Body of pancreas (tissue), 4 donors: ENCODE data around the gene TOMM5. TPM values are rescaled to one million over a fixed set of nuclear protein-coding genes. Genes with fewer than 3 reads are reported as not detected.

Source experiments
- ATAC-seq: fragments of 150-250 bp; one replicate; pipeline ENCODE4 v1.9.1; 2016
- DNase-seq, 4 donors: peaks; one replicate each; pipeline ENCODE4 v3.0.0-alpha.2; 2019
- H3K27ac ChIP-seq, 4 donors: fragments of 200-600 bp; sonication (generic); 1 replicate in 3 of 4; 2 replicates in 1 of 4; pipeline versions ENCODE4 v1.5.1 to v1.6.1; 2016 to 2019; ENCODE audit warnings: mild to moderate bottlenecking in 1 of 4, mixed read lengths in 1 of 4, moderate library complexity in 1 of 4
- H3K27me3 ChIP-seq, 2 donors: fragments of 200-600 bp; sonication (generic); one replicate each; pipeline ENCODE4 v1.6.0; 2016; ENCODE audit warnings: mild to moderate bottlenecking in 1 of 2
- H3K36me3 ChIP-seq, 2 donors: fragments of 200-600 bp; sonication (generic); replicated peaks in 1 of 2; 2 replicates each; pipeline ENCODE4 v1.5.1; 2016; ENCODE audit warnings: low read depth in 2 of 2; ENCODE audit not compliant: insufficient read depth in 1 of 2
- H3K4me1 ChIP-seq: fragments of 200-600 bp; sonication (generic); one replicate; pipeline ENCODE4 v1.6.0; 2016
- H3K4me3 ChIP-seq, 2 donors: fragments of 200-600 bp; sonication (generic); 1 replicate in 1 of 2; 2 replicates in 1 of 2; pipeline ENCODE4 v1.5.1; 2016 to 2019
- H3K9me3 ChIP-seq, 3 donors: fragments of 200-600 bp; sonication (generic); 1 replicate in 2 of 3; 2 replicates in 1 of 3; pipeline ENCODE4 v1.5.1; 2016
- POLR2A ChIP-seq, 3 donors: fragments of 450-650 bp; IDR thresholded peaks; one replicate each; pipeline ENCODE4 v1.6.1; 2016; ENCODE audit warnings: antibody characterized with exemption in 3 of 3, mild to moderate bottlenecking in 2 of 3
- WGBS, 2 donors: methylation state at CpG; one replicate each; pipeline ENCODE4 v1.1.5; 2017; 5-methylcytosine and 5-hydroxymethylcytosine counted together
- intact Hi-C: fragments of 100-400 bp; cut with DNase I; formaldehyde crosslinking; loops from one replicate; pipeline ENCODE4 v1.15.1; 2023
- total RNA-seq, 2 donors: library from RNA; depleted of rRNA; stranded (reverse); fragments of >200 nt; gene quantifications; one replicate each; pipeline ENCODE4 v1.1.0, GENCODE V29; 2016
- TF ChIP-seq, protein P1 (sequence below), 7 experiments: fragments of 450-650 bp in 4 of 7; fragments of 200-600 bp in 3 of 7; sonication (generic) in 3 of 7; IDR thresholded peaks; one replicate each; pipeline ENCODE4 v1.5.1; 2016 to 2019; ENCODE audit warnings: antibody characterized with exemption in 7 of 7

TOMM5 gene
- total RNA-seq, 2 donors from 2014 or later: 37.6 to 48.8 TPM

DNA sequence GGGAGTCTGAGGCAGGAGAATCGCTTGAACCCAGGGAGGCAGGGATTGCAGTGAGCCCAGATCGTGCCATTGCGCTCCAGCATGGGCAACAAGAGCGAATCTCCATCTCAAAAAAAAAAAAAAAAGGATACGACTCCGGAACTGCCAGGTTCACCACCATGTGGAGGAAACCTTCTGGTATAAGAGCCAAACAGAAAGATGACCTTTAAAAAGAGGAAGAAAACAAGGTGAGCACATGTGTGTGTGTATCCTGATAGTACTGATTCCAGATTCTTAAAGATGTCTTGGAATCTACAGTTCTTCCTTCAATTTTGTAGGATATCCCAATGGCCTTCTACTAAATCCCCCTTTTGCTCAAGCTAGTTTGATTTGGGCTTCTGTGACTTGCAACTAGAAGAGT is 49.9 kb downstream of the TOMM5 start:
- Histone ChIP-seq H3K27ac (no peak overlapping the region), H3K27me3 (no peaks in the 10 kb centered on the region), H3K36me3 (no peaks in the 10 kb centered on the region), H3K9me3 (no peaks in the 10 kb centered on the region), H3K4me3 (no peak overlapping the region), H3K4me1 (peaks cover 26% of the 10 kb centered on the region)
- TF ChIP-seq POLR2A (IDR thresholded peaks at IDR 0.05): no peak
- intact Hi-C loops: no loop called here
- ATAC-seq: no peak
- DNase-seq: no peak
- 94% methylated on average over 6 of the region's 6 CpGs for whole genome bisulfite sequencing, 2 donors

DNA sequence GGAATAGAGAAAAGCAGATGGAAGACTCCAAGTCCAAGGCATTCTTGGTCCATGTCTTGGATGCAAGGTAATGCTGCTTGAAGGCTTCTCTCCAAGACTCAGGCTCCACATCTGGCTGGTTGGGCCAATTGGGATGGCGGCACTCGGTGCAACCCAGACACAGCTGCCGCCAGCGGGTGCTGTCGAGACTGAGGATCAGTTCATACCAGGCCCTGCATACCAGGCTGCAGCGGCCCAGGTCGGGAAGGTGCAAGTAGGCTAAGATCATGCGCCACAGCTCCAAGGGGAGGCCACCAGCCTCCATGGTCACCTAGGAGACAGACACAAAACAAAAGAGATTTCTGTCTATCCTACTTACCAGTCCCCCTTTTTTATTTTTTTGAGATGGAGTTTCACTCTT is 50.9 kb downstream of the TOMM5 start:
- DNase-seq (no peak), ATAC-seq (no peak)
- Histone ChIP-seq H3K4me3 (no peak overlapping the region), H3K4me1 (peaks cover 26% of the 10 kb centered on the region), H3K36me3 (no peaks in the 10 kb centered on the region), H3K27ac (no peak overlapping the region), H3K9me3 (no peaks in the 10 kb centered on the region), H3K27me3 (no peaks in the 10 kb centered on the region)
- intact Hi-C loops: no loop called here
- WGBS, 2 donors: 93 to 97% methylated on average over 8 of the region's 8 CpGs
- TF ChIP-seq, protein P1, sequence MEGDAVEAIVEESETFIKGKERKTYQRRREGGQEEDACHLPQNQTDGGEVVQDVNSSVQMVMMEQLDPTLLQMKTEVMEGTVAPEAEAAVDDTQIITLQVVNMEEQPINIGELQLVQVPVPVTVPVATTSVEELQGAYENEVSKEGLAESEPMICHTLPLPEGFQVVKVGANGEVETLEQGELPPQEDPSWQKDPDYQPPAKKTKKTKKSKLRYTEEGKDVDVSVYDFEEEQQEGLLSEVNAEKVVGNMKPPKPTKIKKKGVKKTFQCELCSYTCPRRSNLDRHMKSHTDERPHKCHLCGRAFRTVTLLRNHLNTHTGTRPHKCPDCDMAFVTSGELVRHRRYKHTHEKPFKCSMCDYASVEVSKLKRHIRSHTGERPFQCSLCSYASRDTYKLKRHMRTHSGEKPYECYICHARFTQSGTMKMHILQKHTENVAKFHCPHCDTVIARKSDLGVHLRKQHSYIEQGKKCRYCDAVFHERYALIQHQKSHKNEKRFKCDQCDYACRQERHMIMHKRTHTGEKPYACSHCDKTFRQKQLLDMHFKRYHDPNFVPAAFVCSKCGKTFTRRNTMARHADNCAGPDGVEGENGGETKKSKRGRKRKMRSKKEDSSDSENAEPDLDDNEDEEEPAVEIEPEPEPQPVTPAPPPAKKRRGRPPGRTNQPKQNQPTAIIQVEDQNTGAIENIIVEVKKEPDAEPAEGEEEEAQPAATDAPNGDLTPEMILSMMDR (IDR thresholded peaks at IDR 0.05): no peak
- no peak for TF ChIP-seq POLR2A (IDR thresholded peaks at IDR 0.05)

DNA sequence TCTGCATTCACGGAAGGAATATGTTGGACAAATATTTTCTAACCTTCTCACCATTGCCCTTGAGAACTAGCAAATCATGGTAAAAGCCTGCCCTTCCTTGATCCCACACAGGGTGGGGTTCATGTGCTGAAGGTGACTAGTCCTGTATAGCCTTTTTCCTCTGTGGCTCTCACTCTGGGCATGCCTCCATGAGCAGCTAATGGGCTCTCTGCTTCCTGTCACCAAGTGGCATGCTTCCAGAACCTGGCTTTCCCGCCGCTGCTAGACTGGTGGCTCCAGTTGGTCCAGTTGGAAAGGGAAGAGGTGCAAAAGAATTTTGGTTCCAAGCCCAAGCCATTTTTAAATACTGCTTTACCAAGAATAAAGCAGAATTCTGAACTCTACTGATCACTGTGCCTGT is 51.8 kb downstream of the TOMM5 start:
- peaks cover 26% of the 10 kb centered on the region for H3K4me1 ChIP-seq
- H3K27me3 ChIP-seq: no peaks in the 10 kb centered on the region
- H3K36me3 ChIP-seq: no peaks in the 10 kb centered on the region
- TF ChIP-seq, protein P1 (IDR thresholded peaks at IDR 0.05): peak in 3 of 7 experiments; percentile 14 to 21 (median 17)
- no peak for TF ChIP-seq POLR2A (IDR thresholded peaks at IDR 0.05)
- WGBS, 2 donors: 25 to 29% methylated on average over 3 of the region's 3 CpGs
- no peaks in the 10 kb centered on the region for H3K9me3 ChIP-seq
- peak overlapping the region in 3 of 4 donors; percentile 11 to 25 (median 19) for H3K27ac ChIP-seq
- no peak overlapping the region for H3K4me3 ChIP-seq
- ATAC-seq (peak; percentile 80), DNase-seq (peak; percentile 69 to 83 (median 80))
- intact Hi-C loops: no loop called here

DNA sequence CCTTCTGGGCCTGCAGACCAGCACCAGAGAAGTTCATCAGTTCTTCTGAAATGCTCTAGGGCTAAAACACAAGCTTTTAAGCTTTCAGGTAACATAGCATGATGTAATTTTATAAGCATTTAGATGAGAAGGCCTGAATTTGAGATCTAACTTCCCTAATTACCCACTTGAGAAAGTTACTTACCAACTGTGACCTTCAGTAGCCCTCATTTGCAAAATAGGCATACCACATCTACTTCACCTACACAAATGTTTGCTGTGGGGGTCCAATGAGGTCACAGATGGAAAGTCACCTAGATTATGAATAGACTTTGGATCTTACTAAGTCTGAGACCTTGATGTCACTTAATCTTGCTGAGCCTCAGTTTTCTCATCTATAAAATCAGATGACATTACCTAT is 52.8 kb downstream of the TOMM5 start:
- Histone ChIP-seq H3K9me3 (no peaks in the 10 kb centered on the region), H3K4me1 (peaks cover 30% of the 10 kb centered on the region), H3K27ac (no peak overlapping the region), H3K4me3 (no peak overlapping the region), H3K27me3 (no peaks in the 10 kb centered on the region), H3K36me3 (no peaks in the 10 kb centered on the region)
- DNase-seq: no peak
- no peak for ATAC-seq
- TF ChIP-seq POLR2A (IDR thresholded peaks at IDR 0.05): no peak
- TF ChIP-seq, protein P1 (IDR thresholded peaks at IDR 0.05): no peak
- intact Hi-C loops: no loop called here

Other genes with a start within 250 kb of the TOMM5 start
- gene GRHPR, start 169.9 kb downstream of the TOMM5 start, total RNA-seq: 10 to 100 TPM; 61.0 to 95.3 TPM
- 1 to 10 TPM; 8.8 to 9.9 TPM for gene ZBTB5, start 127.1 kb downstream of the TOMM5 start, total RNA-seq
- 10 to 100 TPM in 1 of 2 donors, 1 to 10 TPM in 1; 9.6 to 15.0 TPM for gene POLR1E, start 106.6 kb downstream of the TOMM5 start, total RNA-seq
- gene FBXO10, start 16.2 kb downstream of the TOMM5 start, total RNA-seq: 10 to 100 TPM; 13.2 to 15.3 TPM
- under 1 TPM; 0.66 to 0.78 TPM for gene FRMPD1, start 58.4 kb upstream of the TOMM5 start, total RNA-seq
- gene TRMT10B, start 161.2 kb upstream of the TOMM5 start, total RNA-seq: 1 to 10 TPM; 2.6 to 6.7 TPM
- 10 to 100 TPM; 33.2 to 47.8 TPM for gene EXOSC3, start 192.5 kb upstream of the TOMM5 start, total RNA-seq
- gene DCAF10, start 208.2 kb upstream of the TOMM5 start, total RNA-seq: 10 to 100 TPM; 12.7 to 14.5 TPM